ENCODE data around the gene SYCP3.
A peak's percentile ranks its signal among the peaks of the same experiment; 100 is the strongest.

The SYCP3 gene

GRCh38 chr12:101738920-101739665 lies at the start of gene SYCP3:
Gene SYCP3 (minus strand): TSS chr12:101739462. CDS start chr12:101737935, 1,527 bp downstream.
- DNase-seq, result no peak

- no peak for DNase-seq
Observed at GRCh38 chr12:101785671-101786070, 46.4 kb upstream of the SYCP3 start.

GRCh38 chr12:101784376-101784775 lies 45.1 kb upstream of the SYCP3 start:
- no peak for DNase-seq

- no peak for DNase-seq
Observed at GRCh38 chr12:101783838-101784237, 44.6 kb upstream of the SYCP3 start.

GRCh38 chr12:101783150-101783549 lies 43.9 kb upstream of the SYCP3 start:
- no peak for DNase-seq

GRCh38 chr12:101782273-101782731 lies 43.0 kb upstream of the SYCP3 start:
- DNase-seq, result no peak

GRCh38 chr12:101781834-101782233 lies 42.6 kb upstream of the SYCP3 start:
- no peak for DNase-seq

GRCh38 chr12:101780599-101780998 lies 41.3 kb upstream of the SYCP3 start:
- DNase-seq, result no peak

- DNase-seq, result no peak
Observed at GRCh38 chr12:101779626-101780025, 40.4 kb upstream of the SYCP3 start.

GRCh38 chr12:101779200-101779599 lies 39.9 kb upstream of the SYCP3 start:
- DNase-seq, result no peak

GRCh38 chr12:101777978-101778377 lies 38.7 kb upstream of the SYCP3 start:
- DNase-seq, result no peak

- no peak for DNase-seq
Observed at GRCh38 chr12:101777485-101777884, 38.2 kb upstream of the SYCP3 start.

- DNase-seq, result no peak
Observed at GRCh38 chr12:101775816-101776215, 36.6 kb upstream of the SYCP3 start.

GRCh38 chr12:101773650-101774162 lies 34.4 kb upstream of the SYCP3 start:
- DNase-seq, result peak; percentile 30

- DNase-seq, result no peak
Observed at GRCh38 chr12:101772012-101772775, 32.9 kb upstream of the SYCP3 start.

- peak; percentile 68 for DNase-seq
Observed at GRCh38 chr12:101769865-101770264, 30.6 kb upstream of the SYCP3 start.

GRCh38 chr12:101768781-101769180 lies 29.5 kb upstream of the SYCP3 start:
- no peak for DNase-seq

- DNase-seq, result no peak
Observed at GRCh38 chr12:101767537-101767936, 28.3 kb upstream of the SYCP3 start.

- DNase-seq, result no peak
Observed at GRCh38 chr12:101764051-101764792, 25.0 kb upstream of the SYCP3 start.

- no peak for DNase-seq
Observed at GRCh38 chr12:101763246-101763931, 24.1 kb upstream of the SYCP3 start.

- DNase-seq, result no peak
Observed at GRCh38 chr12:101761781-101762180, 22.5 kb upstream of the SYCP3 start.

GRCh38 chr12:101761350-101761749 lies 22.1 kb upstream of the SYCP3 start:
- no peak for DNase-seq

Data from NCI-H2029 (cell line).